AG04450 (cell line): ENCODE measurements around the gene FADS2. TPM values are rescaled to one million over a fixed set of nuclear protein-coding genes. Genes with fewer than 3 reads are reported as not detected.

Source experiments
- CTCF ChIA-PET: fragments of 300-600, 350-600 bp; formaldehyde crosslinking; extraction: SDS; loops from one replicate; lab custom pipeline; 2022; ENCODE audit warnings: antibody characterized with exemption, inconsistent platforms; lab: Charles Lee
- POLR2A ChIA-PET: fragments of 350-600 bp; formaldehyde crosslinking; extraction: SDS; loops from one replicate; lab custom pipeline; 2021; ENCODE audit warnings: antibody characterized with exemption, inconsistent platforms; lab: Yijun Ruan, JAX
- DNase-seq: peaks from one replicate; pipeline ENCODE4 v3.0.0-alpha.2; 2011; ENCODE audit warnings: low read depth, low spot score
- H3K27ac ChIP-seq: one replicate; pipeline ENCODE4 v1.5.1; 2012; ENCODE audit warnings: low read depth, low read length, control low read depth
- H3K27me3 ChIP-seq: one replicate; pipeline ENCODE4 v1.6.0; 2012; ENCODE audit warnings: low read length; ENCODE audit not compliant: control insufficient read depth, insufficient read depth
- H3K4me3 ChIP-seq: 2 replicates; pipeline ENCODE4 v1.5.1; 2011; ENCODE audit warnings: mild to moderate bottlenecking, low read depth, low read length, control low read depth
- H3K9me3 ChIP-seq: 2 replicates; pipeline ENCODE4 v1.5.1; 2012; ENCODE audit warnings: low read length; ENCODE audit not compliant: control insufficient read depth, insufficient read depth
- polyA plus RNA-seq: library from polyadenylated mRNA; depleted of rRNA; stranded (reverse); fragments of >200 nt; gene quantifications from 2 replicates; pipeline ENCODE4 v1.2.3, GENCODE V29; 2011
- TF ChIP-seq, protein P1 (sequence below): IDR thresholded peaks from 2 replicates; pipeline ENCODE4 v1.5.1; 2011; ENCODE audit warnings: low read depth, low read length, control low read depth, inconsistent platforms

Gene FADS2
- polyA plus RNA-seq, 1 experiment = 183 TPM

- Histone ChIP-seq H3K9me3 (no peaks in the 10 kb centered on the region), H3K4me3 (no peak overlapping the region), H3K27ac (no peak overlapping the region), H3K27me3 (no peaks in the 10 kb centered on the region)
- ChIA-PET CTCF (interaction anchor here (1.4 to 3.3 kb wide), 2 partner anchors 8 to 303 kb away, joined by 3 to 28 read pairs; no protein-coding TSS in a partner anchor), POLR2A (interaction anchor here (1.0 kb wide), 1 partner anchor 13 kb away, joined by 3 read pairs; the partner anchor contains the start of gene TMEM258)
- no peak for DNase-seq
- TF ChIP-seq, protein P1, sequence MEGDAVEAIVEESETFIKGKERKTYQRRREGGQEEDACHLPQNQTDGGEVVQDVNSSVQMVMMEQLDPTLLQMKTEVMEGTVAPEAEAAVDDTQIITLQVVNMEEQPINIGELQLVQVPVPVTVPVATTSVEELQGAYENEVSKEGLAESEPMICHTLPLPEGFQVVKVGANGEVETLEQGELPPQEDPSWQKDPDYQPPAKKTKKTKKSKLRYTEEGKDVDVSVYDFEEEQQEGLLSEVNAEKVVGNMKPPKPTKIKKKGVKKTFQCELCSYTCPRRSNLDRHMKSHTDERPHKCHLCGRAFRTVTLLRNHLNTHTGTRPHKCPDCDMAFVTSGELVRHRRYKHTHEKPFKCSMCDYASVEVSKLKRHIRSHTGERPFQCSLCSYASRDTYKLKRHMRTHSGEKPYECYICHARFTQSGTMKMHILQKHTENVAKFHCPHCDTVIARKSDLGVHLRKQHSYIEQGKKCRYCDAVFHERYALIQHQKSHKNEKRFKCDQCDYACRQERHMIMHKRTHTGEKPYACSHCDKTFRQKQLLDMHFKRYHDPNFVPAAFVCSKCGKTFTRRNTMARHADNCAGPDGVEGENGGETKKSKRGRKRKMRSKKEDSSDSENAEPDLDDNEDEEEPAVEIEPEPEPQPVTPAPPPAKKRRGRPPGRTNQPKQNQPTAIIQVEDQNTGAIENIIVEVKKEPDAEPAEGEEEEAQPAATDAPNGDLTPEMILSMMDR = no peak
Measured at GRCh38 chr11:61805146-61805545, 23.0 kb upstream of the FADS2 start.

GRCh38 chr11:61806785-61807184, 21.3 kb upstream of the FADS2 start:
- DNase-seq = no peak
- no peak overlapping the region for H3K4me3 ChIP-seq
- no peak overlapping the region for H3K27ac ChIP-seq
- H3K9me3 ChIP-seq = no peaks in the 10 kb centered on the region
- POLR2A ChIA-PET = no interaction called here
- CTCF ChIA-PET = interaction anchor here (3.3 kb wide), 1 partner anchor 9 kb away, joined by 28 read pairs; no protein-coding TSS in a partner anchor
- TF ChIP-seq, protein P1 = no peak
- no peaks in the 10 kb centered on the region for H3K27me3 ChIP-seq

GRCh38 chr11:61810671-61811175, 17.4 kb upstream of the FADS2 start:
- DNase-seq = no peak
- no peak overlapping the region for H3K27ac ChIP-seq
- no peak overlapping the region for H3K4me3 ChIP-seq
- H3K9me3 ChIP-seq = peaks cover 2% of the 10 kb centered on the region; the same call in 1 of the 2 replicates
- TF ChIP-seq, protein P1 = no peak
- ChIA-PET CTCF (interaction anchor here (0.7 to 1.7 kb wide), 3 partner anchors 13 to 46 kb away, joined by 3 to 4 read pairs (median 4); no protein-coding TSS in a partner anchor), POLR2A (no interaction called here)
- H3K27me3 ChIP-seq = no peaks in the 10 kb centered on the region

- TF ChIP-seq, protein P1 = no peak
- Histone ChIP-seq H3K27ac (no peak overlapping the region), H3K27me3 (no peaks in the 10 kb centered on the region), H3K4me3 (no peak overlapping the region), H3K9me3 (peaks cover 2% of the 10 kb centered on the region; the same call in 1 of the 2 replicates)
- no peak for DNase-seq
- ChIA-PET CTCF (interaction anchor here (1.7 kb wide), 1 partner anchor 15 kb away, joined by 4 read pairs; no protein-coding TSS in a partner anchor), POLR2A (no interaction called here)
Measured at GRCh38 chr11:61811831-61812230, 16.3 kb upstream of the FADS2 start.

- POLR2A ChIA-PET = interaction anchor here (0.6 kb wide), 1 partner anchor 746 kb away, joined by 5 read pairs; no protein-coding TSS in a partner anchor
- TF ChIP-seq, protein P1 = no peak
- CTCF ChIA-PET = interaction anchor here (6.3 kb wide), 1 partner anchor 16 kb away, joined by 68 read pairs; no protein-coding TSS in a partner anchor
Measured at GRCh38 chr11:61812736-61813411, 15.2 kb upstream of the FADS2 start.

More at GRCh38 chr11:61812736-61813411, 15.2 kb upstream of the FADS2 start:
- Histone ChIP-seq H3K9me3 (peaks cover 2% of the 10 kb centered on the region; the same call in 1 of the 2 replicates), H3K4me3 (no peak overlapping the region), H3K27me3 (no peaks in the 10 kb centered on the region), H3K27ac (no peak overlapping the region)
- DNase-seq = no peak
